GM20431 (cell line): ENCODE measurements around the gene PAFAH1B1.

Source experiments
- in situ Hi-C: fragments of 300-500 bp; cut with MseI, MboI; formaldehyde crosslinking; loops from one replicate; pipeline ENCODE4 v1.15.0; 2020; ENCODE audit warnings: low sequenced_read_pairs; ENCODE audit not compliant: unreplicated experiment

The PAFAH1B1 gene

DNA sequence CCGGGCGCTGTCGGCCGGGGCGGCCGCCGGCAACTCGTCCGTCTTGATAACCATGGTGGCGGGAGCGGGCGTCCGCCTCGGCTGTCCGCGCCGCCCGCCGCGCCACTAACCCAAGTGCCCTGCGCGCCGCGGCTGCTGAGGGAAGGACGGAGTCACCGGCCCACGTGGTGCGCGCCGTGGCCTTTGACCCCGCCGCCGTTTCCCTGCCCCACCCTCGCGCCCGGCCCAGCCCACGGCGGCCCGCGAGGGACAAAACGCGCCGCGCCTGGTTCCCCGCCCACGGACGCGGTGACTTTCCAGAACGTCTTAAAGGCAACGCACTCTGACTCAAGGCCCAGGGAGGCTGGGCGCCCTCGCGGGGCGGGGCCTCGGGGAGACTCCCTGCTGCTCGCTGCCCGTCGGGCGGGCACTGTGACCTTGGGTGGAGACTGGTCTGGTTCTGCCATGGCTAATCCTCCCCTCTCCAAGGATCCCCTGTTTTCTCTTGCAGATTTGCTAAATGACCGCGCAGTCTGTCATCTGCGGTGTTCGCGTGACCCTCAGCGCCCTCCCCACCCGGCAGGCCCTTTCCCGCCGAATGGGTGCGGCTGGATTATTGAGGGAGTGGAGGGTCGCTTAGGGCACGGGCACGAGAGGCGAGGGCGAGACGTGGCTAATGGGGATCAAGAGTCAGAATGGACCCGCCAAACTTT lies 118.3 kb downstream of the PAFAH1B1 start, which contains the start of gene CLUH:
Gene CLUH, minus strand, starts transcription at position 157 of the 692 bp plus-strand sequence. Its CDS starts 103 bp downstream, at position 54.
- in situ Hi-C loops, result no loop called here

DNA sequence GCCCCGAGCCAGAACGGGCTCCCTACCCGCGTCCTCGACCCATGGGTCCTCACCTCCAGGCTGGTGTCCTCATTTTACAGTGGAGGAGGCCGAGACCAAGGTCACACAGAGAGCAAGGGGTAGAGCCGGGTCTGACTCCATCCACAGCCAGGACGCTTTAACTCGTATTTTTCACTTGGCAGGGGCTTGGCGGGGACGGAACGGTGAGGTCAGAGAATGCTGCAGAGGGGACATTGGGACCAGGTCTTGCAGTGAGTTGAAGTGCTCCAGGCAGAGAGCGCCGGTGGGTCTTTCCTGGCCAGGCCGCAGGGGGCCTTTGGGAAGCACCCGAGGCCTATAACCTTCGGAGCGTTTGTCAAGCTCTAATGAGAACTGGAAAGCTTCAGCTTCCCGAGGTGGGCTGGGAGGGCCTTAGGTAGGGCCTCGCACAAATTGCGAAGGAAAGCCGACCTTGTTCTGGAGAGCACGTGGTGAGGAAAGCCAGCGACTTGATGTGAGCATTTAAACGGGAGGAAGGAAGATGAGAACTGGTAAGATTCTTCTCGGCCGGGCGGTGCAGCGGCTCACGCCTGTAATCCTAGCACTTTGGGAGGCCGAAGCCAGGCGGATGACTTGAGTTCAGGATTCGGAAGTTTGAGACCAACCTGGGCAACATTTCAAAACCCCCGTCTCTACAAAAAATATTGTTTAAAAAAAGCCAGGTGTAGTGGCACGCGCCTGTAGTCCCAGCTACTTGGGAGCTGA lies 119.0 kb downstream of the PAFAH1B1 start:
- in situ Hi-C loops, result no loop called here

DNA sequence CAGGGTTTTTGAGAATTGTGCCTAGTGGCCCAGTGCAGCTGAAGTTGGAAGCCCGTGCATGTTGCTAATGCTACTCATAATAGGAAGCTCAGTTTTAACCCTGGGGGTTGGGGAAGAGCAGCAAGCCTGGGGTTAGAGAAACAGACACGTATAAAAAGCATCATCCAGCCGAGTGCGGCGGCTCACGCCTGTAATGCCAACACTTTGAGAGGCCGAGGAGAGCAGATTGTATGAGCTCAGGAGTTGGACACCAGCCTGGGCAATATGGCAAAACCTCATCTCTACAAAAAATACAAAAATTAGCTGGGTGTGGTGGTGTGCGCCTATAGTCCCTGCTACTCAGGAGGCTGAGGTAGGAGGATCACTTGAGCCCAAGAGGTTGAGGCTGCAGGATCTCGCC lies 120.4 kb downstream of the PAFAH1B1 start:
- in situ Hi-C loops, result no loop called here

DNA sequence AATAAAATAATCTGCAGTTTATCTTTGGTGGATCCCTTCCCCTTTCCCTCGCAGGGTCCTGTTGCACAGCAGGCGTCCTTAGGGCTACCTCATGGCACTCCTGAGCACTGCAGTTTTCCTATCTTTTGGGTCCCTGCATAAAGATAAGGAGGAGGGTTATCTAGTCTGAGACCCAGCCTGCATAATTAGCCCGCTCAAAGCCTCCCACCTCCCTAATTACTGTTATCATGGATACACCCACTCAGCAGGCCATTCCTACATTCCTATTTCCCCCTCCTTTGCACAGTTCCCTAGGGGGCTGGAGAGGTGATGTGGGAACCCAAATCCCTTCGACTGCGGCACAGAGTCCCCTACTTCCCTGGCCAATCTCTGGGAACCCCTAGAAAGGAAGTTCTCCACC lies 123.2 kb downstream of the PAFAH1B1 start:
- in situ Hi-C loops, result no loop called here

DNA sequence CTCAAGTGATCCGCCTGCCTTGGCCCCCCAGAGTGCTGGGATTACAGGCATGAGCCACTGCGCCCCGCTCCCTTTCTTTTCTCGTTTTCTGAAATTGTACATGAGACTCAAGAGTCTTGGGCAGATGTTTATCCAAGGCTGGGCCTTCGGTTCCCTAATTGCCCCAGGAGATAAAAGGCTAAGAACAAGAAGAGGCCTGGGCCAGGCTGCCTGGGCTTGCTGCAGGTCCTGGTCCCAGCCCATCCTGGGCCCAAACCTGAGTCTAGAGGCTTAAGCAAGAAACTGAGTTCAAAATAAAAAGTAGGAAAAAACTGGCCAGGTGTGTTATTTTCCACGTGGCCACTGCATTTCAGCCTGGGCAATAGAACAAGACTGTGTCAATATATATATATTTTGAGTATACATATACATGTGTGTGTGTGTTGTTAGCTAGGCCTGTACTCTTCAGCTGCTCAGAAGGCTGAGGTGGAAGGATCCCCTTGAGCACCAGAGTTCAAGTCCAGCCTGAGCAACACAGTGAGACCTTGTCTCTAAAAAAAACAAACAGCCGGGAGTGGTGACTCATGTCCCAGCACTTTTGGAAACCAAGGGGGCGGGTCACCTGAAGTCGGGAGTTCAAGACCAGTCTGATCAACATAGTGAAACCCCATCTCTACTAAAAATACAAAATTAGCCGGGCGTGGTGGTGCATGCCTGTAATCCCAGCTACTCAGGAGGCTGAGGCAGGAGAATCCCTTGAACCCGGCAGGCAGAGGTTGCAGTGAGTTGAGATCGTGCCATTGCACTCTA lies 124.9 kb downstream of the PAFAH1B1 start:
- in situ Hi-C loops, result no loop called here

DNA sequence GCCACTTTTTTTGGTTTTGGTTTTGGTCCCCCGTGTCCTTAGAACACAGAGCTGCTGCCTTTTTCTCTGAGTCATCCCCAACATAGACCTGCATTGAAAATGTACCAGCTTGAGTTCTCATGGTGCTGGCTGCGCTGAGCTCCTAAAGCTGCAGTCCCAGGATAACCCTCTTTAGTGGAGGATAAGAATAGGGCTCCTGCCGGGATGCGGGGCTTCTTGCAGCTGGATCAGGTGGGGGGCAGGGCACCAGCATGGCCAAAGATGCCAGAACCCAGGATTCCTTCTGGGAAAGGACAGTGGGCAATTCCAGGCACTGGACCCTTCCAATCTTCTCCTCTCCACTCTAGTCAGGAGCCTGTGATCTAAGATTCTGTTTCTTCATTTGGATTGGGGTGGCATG lies 126.4 kb downstream of the PAFAH1B1 start:
- in situ Hi-C loops, result no loop called here

DNA sequence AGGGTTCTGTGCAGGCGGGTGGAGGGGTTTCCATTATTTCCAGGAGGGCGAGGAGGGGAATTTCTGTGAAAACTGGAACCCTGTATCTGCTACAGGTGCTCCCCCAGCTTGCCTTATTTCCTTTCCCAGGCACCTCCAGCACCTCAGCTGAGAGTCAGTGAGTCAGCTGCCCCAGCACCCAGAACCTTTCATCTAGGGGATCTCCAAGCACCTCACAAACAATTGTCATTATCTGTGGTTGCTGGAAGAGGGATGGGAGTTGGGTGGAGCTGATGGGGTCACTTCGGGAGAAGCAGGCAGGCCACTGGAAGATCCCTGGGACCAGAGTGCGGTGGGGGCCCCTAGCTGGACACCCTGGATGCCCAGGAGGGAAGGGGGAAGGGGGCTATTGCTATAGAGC lies 128.1 kb downstream of the PAFAH1B1 start:
- in situ Hi-C loops, result no loop called here

DNA sequence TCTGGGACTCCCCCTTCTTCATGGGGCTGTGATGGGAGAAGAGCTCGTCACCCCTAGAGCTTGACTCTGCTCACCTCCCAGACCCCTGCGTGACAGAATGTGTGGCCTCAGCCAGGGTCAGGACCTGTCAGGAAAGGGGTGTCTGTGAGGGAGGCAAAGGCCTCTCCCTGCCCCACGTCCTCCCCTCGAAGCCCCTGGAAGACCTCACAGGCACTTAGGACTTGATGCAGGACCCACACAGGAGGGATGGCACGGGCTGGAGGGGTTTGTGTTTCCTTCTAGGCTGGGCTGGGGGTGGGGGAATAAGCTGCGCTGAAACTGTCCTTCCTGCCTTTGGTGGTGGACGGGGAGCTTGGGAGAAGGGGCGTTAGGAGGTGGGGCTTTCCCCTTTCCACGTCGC lies 129.2 kb downstream of the PAFAH1B1 start:
- in situ Hi-C loops, result no loop called here

DNA sequence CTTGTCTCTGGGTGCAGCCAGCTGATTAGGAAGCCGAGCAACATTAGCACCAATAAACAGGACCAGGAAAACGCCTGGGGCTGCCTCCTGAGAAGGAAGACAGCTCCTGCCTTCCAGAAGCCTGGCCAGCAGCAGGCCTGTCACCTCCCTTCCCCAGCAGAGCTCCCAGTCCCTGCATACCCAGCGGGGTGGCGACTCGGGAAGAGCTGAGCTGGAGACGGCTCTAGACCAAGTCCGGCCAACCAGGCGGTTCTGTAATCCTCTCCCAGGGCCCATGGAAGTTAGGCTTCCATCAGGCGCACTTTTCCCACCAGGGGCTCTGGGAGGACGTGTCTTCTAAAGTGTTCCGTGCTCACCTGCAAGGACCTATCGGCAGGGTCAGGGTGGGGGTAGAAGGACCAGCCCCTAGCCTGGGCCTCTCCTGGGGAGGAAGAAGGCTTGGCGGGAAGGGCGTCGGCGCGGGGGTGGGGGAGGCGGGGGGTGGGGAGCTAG lies 130.1 kb downstream of the PAFAH1B1 start:
- in situ Hi-C loops, result no loop called here

DNA sequence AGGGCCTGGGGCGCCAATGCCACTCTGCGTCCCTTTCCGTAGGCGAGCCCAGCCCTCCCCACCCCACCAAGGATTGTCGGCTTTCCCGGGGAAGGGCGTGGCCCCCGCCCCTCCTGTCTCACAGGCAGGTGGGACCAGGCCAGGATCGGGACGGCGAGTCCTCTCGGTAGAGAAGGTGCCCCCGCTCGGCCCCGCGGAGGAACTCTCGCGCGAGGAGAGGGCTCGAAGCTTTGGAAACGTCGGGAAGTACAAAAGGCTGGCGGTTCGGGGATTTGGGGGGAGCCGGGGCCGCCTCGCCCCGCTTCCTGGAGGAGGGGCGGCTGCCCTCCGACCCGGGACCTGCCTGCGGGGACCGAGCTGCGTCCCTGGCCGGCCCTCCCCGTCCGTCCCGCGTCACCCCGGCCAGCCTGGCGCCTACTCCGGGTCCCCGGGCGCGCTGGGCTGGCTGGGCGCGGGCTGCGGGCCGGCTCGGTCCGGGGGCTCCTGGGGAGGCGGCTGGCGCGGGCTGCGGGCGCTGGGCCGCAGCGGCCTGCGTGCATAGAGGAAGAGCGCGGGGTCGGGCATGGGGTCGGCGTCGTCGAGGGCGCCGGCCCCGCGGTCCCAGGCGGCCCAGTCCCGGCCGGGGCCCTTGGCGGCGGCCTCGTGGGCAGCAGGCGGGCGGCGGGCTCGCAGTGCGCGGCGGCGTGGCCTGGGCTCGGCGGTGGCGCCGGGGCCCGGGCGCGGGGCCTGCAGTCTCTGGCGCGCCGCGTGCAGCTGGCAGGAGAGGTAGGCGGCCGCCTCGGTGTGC lies 130.7 kb downstream of the PAFAH1B1 start:
- in situ Hi-C loops, result no loop called here

DNA sequence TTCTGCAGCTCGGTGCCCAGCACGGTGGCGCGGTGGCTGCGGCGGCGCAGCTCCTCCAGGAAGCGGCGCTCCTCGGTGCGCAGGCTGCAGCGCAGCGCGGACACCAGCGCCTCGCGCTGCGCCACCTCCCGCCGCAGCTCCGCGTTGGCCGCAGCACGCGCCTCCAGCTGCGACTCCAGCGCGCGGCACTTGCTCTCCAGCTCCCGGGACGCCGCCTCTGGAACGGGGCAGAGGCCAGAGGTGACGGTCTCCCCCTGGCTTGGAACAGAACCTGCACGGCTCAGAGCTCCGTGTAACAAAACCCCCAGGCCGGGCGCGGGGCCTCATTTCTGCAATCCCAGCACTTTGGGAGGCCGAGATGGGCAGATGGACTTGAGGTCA lies 131.3 kb downstream of the PAFAH1B1 start:
- in situ Hi-C loops, result no loop called here

DNA sequence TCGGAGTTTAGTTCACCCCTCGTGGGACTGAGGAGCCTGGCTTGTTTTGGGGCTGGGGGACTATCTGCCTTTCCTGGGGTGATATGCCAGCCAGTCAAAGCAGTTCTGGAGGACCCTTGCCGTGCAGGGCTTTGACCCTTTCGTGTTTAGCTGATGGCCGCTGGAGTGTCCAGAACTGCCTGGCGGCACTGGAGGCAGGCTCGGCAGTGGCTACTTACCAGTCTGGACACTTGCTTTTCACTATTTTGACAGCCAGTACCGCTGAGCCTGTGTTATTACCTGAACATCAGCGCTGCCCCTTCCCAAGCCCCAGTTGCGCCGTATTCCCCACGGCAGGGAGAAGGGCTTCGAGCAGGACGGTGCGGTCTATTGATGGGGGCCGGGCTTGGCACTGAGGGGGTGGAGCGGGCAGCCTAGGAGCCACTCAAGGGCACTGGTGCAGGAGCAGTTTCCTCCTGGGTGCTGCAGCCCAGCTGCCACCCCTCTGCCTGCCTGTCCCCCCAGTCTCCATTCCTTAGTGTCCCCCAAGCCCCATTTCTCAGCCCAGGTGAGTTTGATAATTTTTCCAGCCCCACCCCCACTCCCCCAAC lies 137.4 kb downstream of the PAFAH1B1 start:
- in situ Hi-C loops, result no loop called here

DNA sequence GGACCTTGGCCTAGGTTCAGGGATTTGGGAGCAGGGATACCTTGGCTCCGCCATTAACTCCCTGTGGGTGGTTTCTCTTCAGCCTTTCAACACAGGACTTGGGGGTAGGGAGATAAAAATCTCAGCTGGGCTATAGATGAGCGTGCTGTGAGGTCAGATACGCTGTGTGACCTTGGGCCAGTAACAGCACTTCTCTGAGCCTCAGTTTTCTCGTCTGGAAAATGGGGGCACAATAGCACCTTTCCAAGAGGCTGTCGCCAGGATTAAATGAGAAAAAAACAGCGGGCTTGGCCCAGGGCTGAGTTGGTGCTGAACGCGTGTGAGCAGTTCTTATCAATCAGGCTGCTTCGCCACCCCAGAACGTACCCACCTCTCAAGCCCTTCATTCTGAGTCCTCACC lies 138.4 kb downstream of the PAFAH1B1 start:
- in situ Hi-C loops, result no loop called here

DNA sequence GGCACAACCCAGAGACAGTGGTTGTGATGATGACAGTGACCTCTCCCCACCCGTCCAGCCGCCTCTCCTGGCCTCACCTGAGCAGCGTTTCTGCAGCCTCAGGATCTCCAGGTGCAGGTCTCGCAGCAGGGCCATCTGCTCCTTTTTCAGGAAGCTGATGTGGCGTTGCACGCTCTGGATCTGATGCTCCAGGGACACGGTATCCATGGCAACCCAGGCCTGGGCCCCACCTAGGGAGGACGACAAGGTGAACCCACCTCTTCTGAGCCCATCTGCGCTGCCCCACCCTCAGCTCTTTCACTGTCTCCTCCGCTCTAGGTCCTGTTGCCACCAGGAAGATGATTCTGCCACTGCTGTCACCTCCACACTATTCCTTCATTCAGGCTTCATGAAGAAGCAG lies 141.5 kb downstream of the PAFAH1B1 start:
- in situ Hi-C loops, result no loop called here
